Epidermal melanocyte (primary cell): ENCODE measurements around the gene MLIP.
"Not testable (repeated sequence)": the region's sequence is repeated elsewhere in the genome, so short reads cannot be mapped to it uniquely, and the experiment has no call there.

Source experiments
- DNase-seq: peaks from one replicate; pipeline ENCODE4 v3.0.0; 2011; ENCODE audit warnings: low spot score; ENCODE audit not compliant: insufficient read length

Gene MLIP

GRCh38 chr6:54222217-54222616 is 111.0 kb downstream of the MLIP start:
- no peak for DNase-seq

- no peak for DNase-seq
These were observed 121.5 kb downstream of the MLIP start for GRCh38 chr6:54232703-54233102.

- DNase-seq, result no peak
These were observed 123.3 kb downstream of the MLIP start for GRCh38 chr6:54234539-54234938.

- no peak for DNase-seq
These were observed 125.7 kb downstream of the MLIP start for GRCh38 chr6:54236984-54237383.

DNA sequence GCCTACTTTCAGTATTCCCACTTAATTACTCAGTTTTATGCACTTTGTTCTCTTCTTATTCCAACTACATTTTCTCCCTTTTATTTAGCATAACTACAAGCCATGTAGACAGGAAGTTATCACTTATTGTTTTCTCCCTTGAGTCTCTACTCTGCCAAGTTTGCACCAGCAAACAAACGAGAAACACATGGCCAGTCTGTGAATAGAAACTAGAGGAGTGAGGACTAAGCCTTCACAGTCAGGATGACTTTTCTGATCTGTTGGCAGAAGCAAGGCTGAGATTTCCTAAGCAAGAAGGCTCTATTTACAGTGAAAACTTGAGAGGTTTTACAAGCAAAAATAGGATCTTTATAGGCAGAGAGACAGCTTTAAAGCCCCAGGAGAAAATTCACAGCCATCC is 127.2 kb downstream of the MLIP start:
- peak; percentile 30 for DNase-seq

- DNase-seq, result no peak
These were observed 132.5 kb downstream of the MLIP start for GRCh38 chr6:54243699-54244098.

- no peak for DNase-seq
These were observed 133.2 kb downstream of the MLIP start for GRCh38 chr6:54244430-54244829.

DNA sequence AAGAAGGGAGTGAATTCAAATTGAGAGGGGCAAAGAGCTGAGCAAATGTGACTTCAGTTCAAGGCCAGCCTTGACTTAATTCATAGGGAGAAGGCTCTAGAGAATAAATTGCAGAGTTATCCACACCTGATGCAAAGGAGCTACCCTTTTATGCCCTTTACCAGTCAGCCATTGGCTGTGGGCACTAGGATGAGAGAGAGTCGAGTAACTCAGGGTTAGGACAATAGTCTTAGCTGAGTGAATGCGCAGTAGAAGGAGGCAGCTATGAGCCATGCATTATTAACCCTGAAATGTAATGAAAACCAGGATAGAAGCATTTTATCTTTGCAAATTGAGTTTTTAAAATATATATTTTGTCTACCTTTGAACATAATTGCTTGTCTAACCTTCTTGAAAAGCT is 134.0 kb downstream of the MLIP start:
- DNase-seq, result no peak

GRCh38 chr6:54248319-54248718 is 137.1 kb downstream of the MLIP start:
- DNase-seq, result no peak

GRCh38 chr6:54248994-54249393 is 137.8 kb downstream of the MLIP start:
- no peak for DNase-seq

- DNase-seq, result not testable (repeated sequence)
These were observed 138.6 kb downstream of the MLIP start for GRCh38 chr6:54249812-54250211.

DNA sequence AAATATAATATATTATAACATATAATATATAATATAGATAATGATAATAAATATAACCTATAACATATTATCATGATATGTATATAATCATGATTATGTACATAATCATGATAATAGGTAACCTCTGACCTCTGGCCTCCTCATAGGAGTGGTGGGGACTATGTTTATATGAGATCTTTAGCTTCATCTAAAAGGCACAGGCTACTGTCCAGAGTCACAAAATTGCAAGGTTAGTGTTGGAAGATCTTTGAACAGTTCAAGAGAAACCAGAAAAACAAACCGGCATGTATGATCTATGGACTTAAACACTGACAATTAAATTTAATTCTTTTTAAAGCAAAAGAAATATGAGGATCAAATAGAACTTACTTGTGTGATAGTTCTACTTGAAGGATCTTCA is 141.3 kb downstream of the MLIP start:
- DNase-seq, result no peak

GRCh38 chr6:54252916-54253315 is 141.7 kb downstream of the MLIP start:
- no peak for DNase-seq

DNA sequence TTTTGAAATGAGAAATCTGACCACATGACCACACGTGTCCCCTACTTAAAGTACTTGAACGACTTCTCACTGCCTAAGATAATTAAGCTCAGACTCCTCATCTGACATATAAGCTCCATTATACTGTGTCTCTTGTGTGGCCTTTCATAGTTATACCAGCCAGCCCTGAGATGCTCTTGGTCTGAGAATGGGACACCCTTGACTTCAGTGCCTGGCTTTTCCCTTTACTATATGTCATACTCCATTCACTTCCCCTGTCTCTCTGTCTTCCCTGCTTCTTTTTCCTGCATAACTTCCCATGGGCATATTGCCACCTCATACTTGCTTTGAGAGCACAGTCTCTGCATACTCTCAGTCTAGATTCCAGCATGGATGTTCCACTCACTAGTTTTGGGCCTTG is 143.6 kb downstream of the MLIP start:
- DNase-seq, result no peak

GRCh38 chr6:54255886-54256285 is 144.6 kb downstream of the MLIP start:
- DNase-seq, result no peak

DNA sequence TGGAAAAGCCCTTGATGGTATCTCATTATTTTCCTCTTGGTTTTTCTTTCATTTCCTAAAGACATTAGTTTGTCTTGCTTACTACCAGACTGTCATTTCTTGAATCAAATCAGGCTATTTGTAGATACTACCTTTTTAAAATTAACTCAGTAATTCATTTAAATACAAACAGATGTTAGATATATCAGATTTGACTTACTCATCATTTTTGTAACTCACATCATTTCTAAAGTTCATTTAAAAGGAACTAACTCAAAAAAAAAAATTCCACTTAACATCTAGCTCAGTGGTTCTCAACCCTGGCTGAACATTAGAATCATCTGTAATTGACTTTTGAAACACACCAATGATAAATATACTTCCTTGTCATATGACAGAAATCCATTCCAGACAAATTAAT is 148.8 kb downstream of the MLIP start:
- no peak for DNase-seq

DNA sequence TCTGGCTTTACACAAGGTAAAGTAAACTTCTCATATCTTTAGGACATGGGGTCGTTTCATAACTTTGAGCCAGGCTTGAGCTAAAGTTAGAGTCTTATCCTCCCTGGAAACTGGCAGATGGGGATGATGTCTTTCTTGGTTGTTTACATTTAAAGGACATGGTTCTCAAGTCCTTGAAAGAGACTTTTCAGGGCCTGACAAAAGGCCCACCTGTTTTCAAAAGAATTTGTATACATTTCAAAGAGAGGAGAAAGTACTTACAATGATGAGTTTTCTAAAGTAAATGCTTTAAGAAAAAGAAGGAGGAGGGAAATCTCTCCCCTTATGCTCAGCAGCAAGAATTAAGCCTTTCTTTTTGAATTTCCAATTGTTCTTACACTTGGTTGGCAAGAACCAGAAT is 151.3 kb downstream of the MLIP start:
- no peak for DNase-seq

DNA sequence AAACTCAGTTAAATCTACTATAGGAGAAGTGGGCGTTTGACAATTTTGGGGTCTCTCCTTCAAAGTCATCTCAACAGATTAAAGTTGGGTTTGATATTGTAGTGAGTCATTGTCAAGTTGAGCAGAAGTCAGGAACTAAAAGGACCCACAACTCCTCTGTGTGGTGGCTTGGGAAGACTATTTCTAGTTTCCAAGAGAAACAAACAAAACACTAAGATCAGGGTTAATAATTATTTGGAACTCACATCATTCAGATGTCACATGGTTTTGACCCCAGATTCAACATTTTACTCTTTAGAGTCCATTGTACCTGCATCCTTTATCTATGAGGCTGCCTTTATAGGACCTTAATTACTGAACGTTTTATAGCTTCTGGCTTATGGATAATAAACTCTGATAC is 151.7 kb downstream of the MLIP start:
- DNase-seq, result no peak

- DNase-seq, result no peak
These were observed 153.5 kb downstream of the MLIP start for GRCh38 chr6:54264581-54265272.

DNA sequence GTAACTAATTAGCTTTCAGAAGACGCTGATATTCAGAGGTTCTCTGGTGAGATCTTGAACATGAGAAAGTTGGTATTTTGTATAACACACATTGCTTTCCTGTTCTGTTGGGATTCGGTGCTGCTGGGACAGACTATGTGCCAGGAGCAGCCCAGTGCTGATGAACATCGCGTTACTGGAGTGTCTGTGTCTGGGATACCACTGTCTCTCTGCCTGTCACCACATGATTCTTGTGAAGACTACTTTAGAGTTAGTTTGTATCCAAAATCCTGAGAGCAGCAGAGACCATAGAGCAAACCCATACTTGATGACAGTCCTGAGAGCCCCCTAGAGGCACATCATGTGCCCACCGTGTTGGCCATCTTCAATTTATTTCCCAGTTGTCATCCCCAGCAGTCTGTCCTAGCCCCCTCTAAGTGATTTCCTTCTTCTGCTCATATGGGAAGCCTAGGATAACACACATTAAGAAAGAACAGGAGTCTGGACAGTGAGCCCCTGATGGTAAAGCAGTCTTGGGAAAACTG is 155.2 kb downstream of the MLIP start:
- no peak for DNase-seq

- no peak for DNase-seq
These were observed 156.6 kb downstream of the MLIP start for GRCh38 chr6:54267798-54268197.

- no peak for DNase-seq
These were observed 162.1 kb downstream of the MLIP start for GRCh38 chr6:54273214-54273820.

GRCh38 chr6:54274383-54274782 is 163.1 kb downstream of the MLIP start:
- no peak for DNase-seq
